ENCODE measurements around the gene BHLHE40.

- TF ChIP-seq CTCF (IDR thresholded peaks at IDR 0.05; ENCODE audit: insufficient read depth, low read length, poor library complexity, severe bottlenecking) (no peak), EZH2phosphoT487 (conservative IDR thresholded peaks at IDR 0.05; ENCODE audit: low read length) (no peak)
These were observed 33.1 kb downstream of the BHLHE40 start for GRCh38 chr3:5012367-5012766.
